ENCODE measurements around the gene TACO1.

GRCh38 chr17:63557416-63557815 is 43.3 kb upstream of the TACO1 start:
- TF ChIP-seq CTCF (conservative IDR thresholded peaks at IDR 0.05; ENCODE audit: low read depth in 2 of 2) (no peak), POLR2AphosphoS5 (IDR thresholded peaks at IDR 0.05; ENCODE audit: low read depth) (no peak), JUNB (IDR thresholded peaks at IDR 0.05; ENCODE audit: unreplicated experiment) (no peak), EZH2phosphoT487 (IDR thresholded peaks at IDR 0.05; ENCODE audit: unreplicated experiment) (no peak), EZH2 (IDR thresholded peaks at IDR 0.05; ENCODE audit: low read depth, unreplicated experiment) (no peak), REST (IDR thresholded peaks at IDR 0.05; ENCODE audit: unreplicated experiment) (no peak), CREB1 (CRISPR knock-in tag; IDR thresholded peaks at IDR 0.05; ENCODE audit: low read depth) (no peak), ZNF114 (CRISPR knock-in tag; IDR thresholded peaks at IDR 0.05) (no peak), ETS1 (IDR thresholded peaks at IDR 0.05) (no peak)

Data from GM23338 (cell line).